ENCODE results near the gene REG4.
"Not testable (repeated sequence)": the region's sequence is repeated elsewhere in the genome, so short reads cannot be mapped to it uniquely, and the experiment has no call there.

REG4 gene

GRCh38 chr1:119811387-119811786 is at the start of gene REG4:
Gene REG4, minus strand, starts transcription at chr1:119811460. Its CDS starts 2,691 bp downstream, at chr1:119808769.
- DNase-seq (ENCODE audit: low read depth), result no peak

GRCh38 chr1:119859647-119860046 is 48.4 kb upstream of the REG4 start:
- DNase-seq (ENCODE audit: low read depth), result peak; percentile 83

- not testable (repeated sequence) for DNase-seq (ENCODE audit: low read depth)
Measured at GRCh38 chr1:119858556-119859214, 47.4 kb upstream of the REG4 start.

GRCh38 chr1:119858126-119858525 is 46.9 kb upstream of the REG4 start:
- DNase-seq (ENCODE audit: low read depth), result no peak

GRCh38 chr1:119853155-119853554 is 41.9 kb upstream of the REG4 start:
- no peak for DNase-seq (ENCODE audit: low read depth)

- DNase-seq (ENCODE audit: low read depth), result peak; percentile 10
Measured at GRCh38 chr1:119844206-119844605, 32.9 kb upstream of the REG4 start.

GRCh38 chr1:119841306-119841705 is 30.0 kb upstream of the REG4 start:
- no peak for DNase-seq (ENCODE audit: low read depth)

GRCh38 chr1:119840745-119841144 is 29.5 kb upstream of the REG4 start:
- DNase-seq (ENCODE audit: low read depth), result no peak

GRCh38 chr1:119838236-119838635 is 27.0 kb upstream of the REG4 start:
- DNase-seq (ENCODE audit: low read depth), result peak; percentile 30

GRCh38 chr1:119834990-119835389 is 23.7 kb upstream of the REG4 start:
- DNase-seq (ENCODE audit: low read depth), result no peak

GRCh38 chr1:119831027-119831426 is 19.8 kb upstream of the REG4 start:
- no peak for DNase-seq (ENCODE audit: low read depth)

- DNase-seq (ENCODE audit: low read depth), result no peak
Measured at GRCh38 chr1:119829625-119830024, 18.4 kb upstream of the REG4 start.

GRCh38 chr1:119829006-119829405 is 17.7 kb upstream of the REG4 start:
- DNase-seq (ENCODE audit: low read depth), result not testable (repeated sequence)

GRCh38 chr1:119828266-119828665 is 17.0 kb upstream of the REG4 start:
- no peak for DNase-seq (ENCODE audit: low read depth)

- peak; percentile 4 for DNase-seq (ENCODE audit: low read depth)
Measured at GRCh38 chr1:119827010-119827409, 15.8 kb upstream of the REG4 start.

- no peak for DNase-seq (ENCODE audit: low read depth)
Measured at GRCh38 chr1:119822406-119822805, 11.1 kb upstream of the REG4 start.

GRCh38 chr1:119818181-119818580 is 6.9 kb upstream of the REG4 start:
- DNase-seq (ENCODE audit: low read depth), result no peak

GRCh38 chr1:119816407-119816806 is 5.1 kb upstream of the REG4 start:
- DNase-seq (ENCODE audit: low read depth), result peak; percentile 32

GRCh38 chr1:119815928-119816327 is 4.7 kb upstream of the REG4 start:
- no peak for DNase-seq (ENCODE audit: low read depth)

- peak; percentile 31 for DNase-seq (ENCODE audit: low read depth)
Measured at GRCh38 chr1:119815361-119815760, 4.1 kb upstream of the REG4 start.

- DNase-seq (ENCODE audit: low read depth), result no peak
Measured at GRCh38 chr1:119814288-119814687, 3.0 kb upstream of the REG4 start.

- DNase-seq (ENCODE audit: low read depth), result no peak
Measured at GRCh38 chr1:119811985-119812557, 811 bp upstream of the REG4 start.

GRCh38 chr1:119808972-119809550 is 2.2 kb downstream of the REG4 start:
- peak; percentile 68 for DNase-seq (ENCODE audit: low read depth)

- no peak for DNase-seq (ENCODE audit: low read depth)
Measured at GRCh38 chr1:119808491-119808890, 2.8 kb downstream of the REG4 start.
